ENCODE measurements around the gene VWA3B. TPM values are rescaled to one million over a fixed set of nuclear protein-coding genes. Genes with fewer than 3 reads are reported as not detected.

The VWA3B gene
- total RNA-seq, 2 donors from 2014 or later, result 1.8 to 3.2 TPM

DNA sequence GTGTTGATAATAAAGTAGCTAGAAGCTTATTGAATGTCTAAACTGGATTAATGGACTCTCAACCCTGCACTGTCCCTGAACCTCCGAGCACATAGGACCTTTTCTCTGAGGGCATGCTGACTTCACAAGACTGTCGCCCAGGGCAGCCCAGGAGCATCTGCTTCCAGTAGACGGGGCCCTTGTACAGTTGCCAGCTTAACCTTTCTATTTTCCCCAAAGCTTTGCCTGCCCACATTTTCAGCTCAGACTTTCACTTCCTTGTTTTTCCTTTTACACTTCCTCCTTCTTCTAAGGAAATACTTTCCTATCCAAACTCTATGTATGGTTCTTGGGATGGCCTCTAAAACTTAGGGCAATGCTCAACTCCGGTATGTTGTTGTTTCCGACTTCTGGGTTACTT lies 1.3 kb downstream of the VWA3B start:
- H3K36me3 ChIP-seq, result no peaks in the 10 kb centered on the region
- H3K27ac ChIP-seq, result peak overlapping the region; percentile 11
- TF ChIP-seq, protein P1, sequence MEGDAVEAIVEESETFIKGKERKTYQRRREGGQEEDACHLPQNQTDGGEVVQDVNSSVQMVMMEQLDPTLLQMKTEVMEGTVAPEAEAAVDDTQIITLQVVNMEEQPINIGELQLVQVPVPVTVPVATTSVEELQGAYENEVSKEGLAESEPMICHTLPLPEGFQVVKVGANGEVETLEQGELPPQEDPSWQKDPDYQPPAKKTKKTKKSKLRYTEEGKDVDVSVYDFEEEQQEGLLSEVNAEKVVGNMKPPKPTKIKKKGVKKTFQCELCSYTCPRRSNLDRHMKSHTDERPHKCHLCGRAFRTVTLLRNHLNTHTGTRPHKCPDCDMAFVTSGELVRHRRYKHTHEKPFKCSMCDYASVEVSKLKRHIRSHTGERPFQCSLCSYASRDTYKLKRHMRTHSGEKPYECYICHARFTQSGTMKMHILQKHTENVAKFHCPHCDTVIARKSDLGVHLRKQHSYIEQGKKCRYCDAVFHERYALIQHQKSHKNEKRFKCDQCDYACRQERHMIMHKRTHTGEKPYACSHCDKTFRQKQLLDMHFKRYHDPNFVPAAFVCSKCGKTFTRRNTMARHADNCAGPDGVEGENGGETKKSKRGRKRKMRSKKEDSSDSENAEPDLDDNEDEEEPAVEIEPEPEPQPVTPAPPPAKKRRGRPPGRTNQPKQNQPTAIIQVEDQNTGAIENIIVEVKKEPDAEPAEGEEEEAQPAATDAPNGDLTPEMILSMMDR (IDR thresholded peaks at IDR 0.05), result no peak
- H3K9me3 ChIP-seq, result no peaks in the 10 kb centered on the region
- intact Hi-C loops (cut with DNase I), result no loop called here
- no peaks in the 10 kb centered on the region for H3K27me3 ChIP-seq
- H3K4me3 ChIP-seq, result no peak overlapping the region
- H3K9ac ChIP-seq (ENCODE audit: low read depth in 2 of 2, low read length in 2 of 2), result no peak overlapping the region
- DNase-seq, result peak; percentile 38
- peaks cover 11% of the 10 kb centered on the region for H3K4me1 ChIP-seq

DNA sequence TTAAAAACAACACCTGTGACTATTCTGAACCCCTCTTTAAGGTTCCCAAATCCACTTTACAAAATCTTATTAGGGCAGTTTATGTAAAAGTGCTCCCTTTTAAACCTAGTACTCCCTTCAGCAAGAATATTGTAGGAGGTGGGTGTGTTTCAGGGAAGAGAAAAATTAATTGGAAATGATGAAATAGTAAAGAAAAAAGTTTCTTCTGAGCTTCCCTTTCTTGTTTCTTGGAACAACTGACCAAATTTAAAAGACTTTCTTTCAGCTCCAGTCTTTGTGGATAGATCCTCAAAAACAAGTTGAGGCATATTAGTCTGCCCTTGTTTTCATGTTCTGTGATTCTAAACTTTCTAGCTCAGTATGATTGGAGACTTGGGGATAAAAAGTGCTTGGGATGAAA lies 3.0 kb downstream of the VWA3B start:
- peaks cover 11% of the 10 kb centered on the region for H3K4me1 ChIP-seq
- no peaks in the 10 kb centered on the region for H3K9me3 ChIP-seq
- TF ChIP-seq, protein P1 (IDR thresholded peaks at IDR 0.05), result no peak
- no peak overlapping the region for H3K27ac ChIP-seq
- H3K27me3 ChIP-seq, result no peaks in the 10 kb centered on the region
- no peak overlapping the region for H3K9ac ChIP-seq (ENCODE audit: low read depth in 2 of 2, low read length in 2 of 2)
- intact Hi-C loops (cut with DNase I), result no loop called here
- no peaks in the 10 kb centered on the region for H3K36me3 ChIP-seq
- H3K4me3 ChIP-seq, result no peak overlapping the region
- DNase-seq, result no peak

DNA sequence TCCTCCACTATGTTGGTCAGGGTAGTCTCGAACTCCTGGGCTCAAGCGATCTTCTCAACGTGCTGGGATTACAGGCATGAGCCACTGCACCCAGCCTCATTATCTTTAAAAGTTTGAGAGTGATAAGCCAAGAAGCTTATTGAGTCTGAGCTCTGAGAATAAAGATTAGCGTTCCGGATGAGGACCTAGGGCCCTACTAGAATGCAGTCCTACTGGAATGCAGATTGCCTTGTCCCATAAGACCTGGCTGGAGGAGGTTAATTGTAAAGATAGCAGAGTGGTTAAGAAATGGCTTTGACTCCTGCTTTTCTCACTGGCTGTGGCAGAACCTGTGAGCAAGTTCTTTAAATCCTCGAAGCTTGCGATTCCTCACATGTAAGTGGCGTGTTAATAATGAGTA lies 4.0 kb downstream of the VWA3B start:
- TF ChIP-seq, protein P1 (IDR thresholded peaks at IDR 0.05), result no peak
- Histone ChIP-seq H3K27me3 (no peaks in the 10 kb centered on the region), H3K9me3 (no peaks in the 10 kb centered on the region), H3K9ac (ENCODE audit: low read depth in 2 of 2, low read length in 2 of 2) (no peak overlapping the region), H3K4me1 (peaks cover 11% of the 10 kb centered on the region), H3K27ac (no peak overlapping the region), H3K36me3 (no peaks in the 10 kb centered on the region), H3K4me3 (no peak overlapping the region)
- intact Hi-C loops (cut with DNase I), result no loop called here
- no peak for DNase-seq

DNA sequence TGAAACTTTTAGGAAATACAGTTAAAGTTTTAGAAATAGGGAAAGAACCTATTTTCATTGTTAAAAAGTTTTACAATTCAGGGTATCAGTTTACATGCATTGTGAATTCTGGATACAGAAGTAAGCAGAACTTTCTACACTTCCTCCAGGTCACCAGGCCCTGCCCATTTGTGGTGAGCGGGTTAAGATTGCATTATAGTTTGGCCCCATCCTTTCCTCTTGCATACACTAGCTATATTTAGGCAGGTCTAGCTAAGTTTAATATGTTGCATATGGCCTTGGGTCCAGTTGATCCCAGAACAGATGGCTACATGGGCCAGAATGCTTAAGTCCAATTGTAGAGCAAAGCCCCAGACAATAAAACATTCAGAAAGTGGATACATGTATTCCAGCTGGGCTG lies 4.8 kb downstream of the VWA3B start:
- Histone ChIP-seq H3K36me3 (no peaks in the 10 kb centered on the region), H3K27ac (no peak overlapping the region), H3K4me1 (peaks cover 5% of the 10 kb centered on the region), H3K27me3 (no peaks in the 10 kb centered on the region), H3K4me3 (no peak overlapping the region), H3K9me3 (no peaks in the 10 kb centered on the region), H3K9ac (ENCODE audit: low read depth in 2 of 2, low read length in 2 of 2) (no peak overlapping the region)
- intact Hi-C loops (cut with DNase I), result no loop called here
- TF ChIP-seq, protein P1 (IDR thresholded peaks at IDR 0.05), result no peak
- no peak for DNase-seq

DNA sequence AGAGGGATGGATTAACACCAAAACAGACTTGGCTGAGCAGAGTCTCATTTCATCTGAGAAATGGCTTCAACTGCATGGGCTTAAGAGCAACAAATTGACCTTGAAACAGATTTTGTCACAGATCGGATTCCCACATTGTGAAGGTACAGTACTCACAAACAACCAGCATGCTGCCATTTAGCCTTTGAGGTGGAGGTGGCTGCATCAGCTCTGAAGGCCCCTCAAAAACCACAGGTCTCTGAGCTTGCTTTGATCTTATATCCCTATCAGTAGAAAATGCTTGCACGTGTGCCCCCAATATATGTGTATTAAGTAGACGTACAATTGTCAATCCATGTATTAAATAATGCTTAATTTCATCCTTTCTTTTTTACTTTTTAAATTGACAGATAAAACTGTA lies 6.2 kb downstream of the VWA3B start:
- H3K9me3 ChIP-seq, result no peaks in the 10 kb centered on the region
- H3K4me3 ChIP-seq, result no peak overlapping the region
- TF ChIP-seq, protein P1 (IDR thresholded peaks at IDR 0.05), result no peak
- H3K27me3 ChIP-seq, result no peaks in the 10 kb centered on the region
- H3K27ac ChIP-seq, result no peak overlapping the region
- intact Hi-C loops (cut with DNase I), result no loop called here
- H3K9ac ChIP-seq (ENCODE audit: low read depth in 2 of 2, low read length in 2 of 2), result no peak overlapping the region
- H3K36me3 ChIP-seq, result no peaks in the 10 kb centered on the region
- DNase-seq, result no peak
- H3K4me1 ChIP-seq, result no peaks in the 10 kb centered on the region

DNA sequence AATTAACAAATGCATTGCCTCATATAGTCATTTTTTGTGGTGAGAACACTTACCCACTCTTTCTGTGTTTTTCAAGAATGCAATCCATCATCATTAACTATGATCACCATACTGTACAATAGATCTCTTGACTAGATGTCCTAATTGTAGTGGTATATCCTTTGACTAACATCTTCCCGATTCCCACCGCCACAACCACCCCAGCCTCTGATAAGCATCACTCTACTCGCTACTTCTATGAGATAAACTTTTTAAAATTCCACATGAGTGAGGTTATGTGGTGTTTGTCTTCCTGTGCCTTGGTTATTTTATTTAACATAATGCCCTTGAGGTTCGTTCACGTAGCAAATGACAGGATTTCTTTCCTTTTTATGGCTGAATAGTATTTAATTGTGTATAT lies 6.6 kb downstream of the VWA3B start:
- Histone ChIP-seq H3K27me3 (no peaks in the 10 kb centered on the region), H3K27ac (no peak overlapping the region), H3K9ac (ENCODE audit: low read depth in 2 of 2, low read length in 2 of 2) (no peak overlapping the region), H3K4me1 (no peaks in the 10 kb centered on the region), H3K36me3 (no peaks in the 10 kb centered on the region), H3K4me3 (no peak overlapping the region), H3K9me3 (no peaks in the 10 kb centered on the region)
- TF ChIP-seq, protein P1 (IDR thresholded peaks at IDR 0.05), result no peak
- DNase-seq, result no peak
- intact Hi-C loops (cut with DNase I), result no loop called here

Data from colonic mucosa (tissue), 4 donors.